ENCODE measurements around the gene PYY.
"Not testable (repeated sequence)": the region's sequence is repeated elsewhere in the genome, so short reads cannot be mapped to it uniquely, and the experiment has no call there.

The PYY gene

GRCh38 chr17:43942051-43942685 lies 11.6 kb downstream of the PYY start, which contains the start of gene PPY:
Gene PPY (minus strand): TSS chr17:43942476. CDS start chr17:43941654, 822 bp downstream.
- DNase-seq: no peak

GRCh38 chr17:43940630-43941029 lies 13.1 kb downstream of the PYY start:
- DNase-seq: peak; percentile 17

GRCh38 chr17:43939886-43940285 lies 13.9 kb downstream of the PYY start:
- no peak for DNase-seq

DNA sequence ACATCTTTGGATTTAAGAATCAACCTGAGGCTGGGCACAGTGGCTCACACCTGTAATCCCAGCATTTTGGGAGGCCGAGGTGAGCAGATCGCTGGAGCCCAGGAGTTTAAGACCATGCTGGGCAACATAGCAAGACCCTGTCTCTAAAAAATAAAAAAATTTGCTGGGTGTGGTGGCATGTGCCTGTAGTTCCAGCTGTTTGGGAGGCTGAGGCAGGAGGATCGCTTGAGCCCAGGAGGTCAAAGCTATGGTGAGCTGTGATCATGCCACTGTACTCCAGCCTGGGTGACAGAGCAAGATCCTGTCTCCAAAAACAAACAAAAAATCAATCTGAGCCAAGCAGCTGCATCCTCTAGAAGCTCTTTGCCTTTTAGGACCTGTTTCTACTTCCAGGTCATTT lies 14.3 kb downstream of the PYY start:
- DNase-seq: not testable (repeated sequence)

DNA sequence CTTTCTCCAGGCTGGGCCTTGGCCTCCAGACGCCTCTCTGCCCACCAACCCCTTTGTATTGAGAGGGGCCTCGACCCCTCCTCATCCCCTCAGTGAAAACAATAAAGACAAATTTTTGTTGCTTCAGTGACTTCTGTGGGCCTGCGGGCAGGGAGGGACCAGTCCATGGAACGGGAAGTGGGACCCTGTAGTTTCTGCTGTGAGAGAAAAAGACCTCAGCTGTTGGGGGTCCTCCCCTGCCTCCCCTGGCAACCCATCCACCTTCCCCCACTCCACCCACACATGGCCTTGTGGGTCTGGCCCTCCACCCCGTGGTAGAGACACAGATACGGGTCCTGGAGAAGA lies 14.9 kb downstream of the PYY start:
- DNase-seq: no peak

- no peak for DNase-seq
Measured at GRCh38 chr17:43936434-43936833, 17.3 kb downstream of the PYY start.

DNA sequence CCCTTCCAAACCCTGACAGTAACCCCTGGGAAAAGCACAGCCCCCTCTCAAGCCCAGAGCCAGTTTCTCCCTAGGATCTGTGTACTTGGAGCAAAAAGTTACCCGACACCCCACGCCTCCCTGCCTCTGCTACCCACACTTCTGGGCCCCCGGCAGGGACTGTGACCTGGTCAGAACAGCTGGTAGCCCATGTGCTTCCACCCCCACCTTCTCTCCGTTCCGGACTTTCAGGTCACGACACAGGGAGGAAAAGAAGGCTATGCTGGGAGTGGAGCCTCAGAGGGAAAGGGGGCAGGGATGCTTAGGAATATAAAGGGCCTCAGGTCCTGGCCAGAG lies 17.8 kb downstream of the PYY start:
- no peak for DNase-seq

- DNase-seq: no peak
Measured at GRCh38 chr17:43935204-43935925, 18.4 kb downstream of the PYY start.

DNA sequence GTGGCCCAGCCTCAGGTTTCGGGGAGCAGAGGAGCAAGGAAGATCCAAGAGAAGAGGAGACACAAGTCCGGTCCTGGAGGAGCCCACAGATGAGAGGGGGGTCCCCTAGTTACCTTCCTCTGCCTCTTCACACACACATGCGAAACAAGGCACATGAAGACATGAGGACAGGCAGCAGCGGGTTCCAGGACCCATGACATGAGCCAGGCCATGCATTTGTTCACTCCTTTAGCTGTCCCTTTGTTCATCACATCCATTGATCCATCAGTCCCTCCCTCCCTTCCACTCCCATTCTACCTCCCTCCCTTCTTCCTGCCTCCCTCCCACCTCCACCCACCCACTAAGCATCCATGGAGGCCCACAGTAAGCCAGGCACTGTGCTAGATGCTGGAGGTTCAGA lies 20.8 kb downstream of the PYY start:
- no peak for DNase-seq

GRCh38 chr17:43932357-43932756 lies 21.4 kb downstream of the PYY start:
- DNase-seq: no peak

DNA sequence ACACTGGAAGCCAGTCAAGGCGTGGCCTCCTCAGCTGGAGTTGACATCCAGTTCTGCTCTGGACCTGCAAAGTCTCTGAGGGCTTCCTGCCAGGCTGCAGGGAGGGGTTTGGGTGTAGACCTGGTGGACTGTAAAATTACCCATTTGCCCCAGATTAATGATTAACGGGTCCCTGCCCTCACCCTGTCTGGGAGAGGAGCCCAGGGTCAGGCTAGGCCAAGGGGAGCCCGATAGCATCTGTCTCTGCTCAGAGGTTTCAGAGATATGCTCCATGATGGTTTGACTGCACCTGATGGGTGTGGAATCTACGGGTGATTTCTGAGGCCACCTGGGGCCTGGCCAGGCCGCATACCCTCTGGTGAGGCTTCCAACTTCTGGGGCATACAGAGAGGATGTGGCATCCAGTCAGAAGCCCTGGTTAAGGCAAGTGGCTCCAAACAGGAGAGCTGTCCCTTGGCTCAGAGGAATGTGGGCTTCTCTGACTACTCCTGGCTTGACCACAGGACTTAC lies 22.6 kb downstream of the PYY start:
- DNase-seq: no peak

- no peak for DNase-seq
Measured at GRCh38 chr17:43928609-43929008, 25.1 kb downstream of the PYY start.

DNA sequence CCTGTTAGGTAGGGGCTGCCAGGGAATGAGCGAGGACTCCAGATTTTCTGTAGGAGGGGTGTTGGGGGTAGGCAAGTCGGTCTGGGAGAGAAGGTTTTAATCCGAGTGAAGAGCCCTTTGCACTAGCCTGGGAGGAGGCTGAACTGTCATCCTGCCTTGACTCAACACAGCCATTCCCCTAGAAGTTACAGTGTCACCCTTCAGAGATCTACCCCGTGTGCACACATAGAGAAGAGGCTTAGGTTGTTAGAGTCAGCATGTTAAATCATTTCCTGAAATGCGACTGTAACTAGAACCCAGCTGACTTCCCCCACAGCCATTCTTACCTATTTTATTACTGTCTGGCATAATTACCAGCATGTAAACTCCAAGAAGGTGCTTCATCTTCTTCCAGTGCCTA lies 25.8 kb downstream of the PYY start:
- peak; percentile 23 for DNase-seq

- peak; percentile 39 for DNase-seq
Measured at GRCh38 chr17:43927060-43927864, 26.5 kb downstream of the PYY start.

GRCh38 chr17:43924558-43924957 lies 29.2 kb downstream of the PYY start:
- no peak for DNase-seq

GRCh38 chr17:43920500-43921095 lies 33.1 kb downstream of the PYY start:
- no peak for DNase-seq

GRCh38 chr17:43918026-43918389 lies 35.7 kb downstream of the PYY start:
- DNase-seq: no peak

DNA sequence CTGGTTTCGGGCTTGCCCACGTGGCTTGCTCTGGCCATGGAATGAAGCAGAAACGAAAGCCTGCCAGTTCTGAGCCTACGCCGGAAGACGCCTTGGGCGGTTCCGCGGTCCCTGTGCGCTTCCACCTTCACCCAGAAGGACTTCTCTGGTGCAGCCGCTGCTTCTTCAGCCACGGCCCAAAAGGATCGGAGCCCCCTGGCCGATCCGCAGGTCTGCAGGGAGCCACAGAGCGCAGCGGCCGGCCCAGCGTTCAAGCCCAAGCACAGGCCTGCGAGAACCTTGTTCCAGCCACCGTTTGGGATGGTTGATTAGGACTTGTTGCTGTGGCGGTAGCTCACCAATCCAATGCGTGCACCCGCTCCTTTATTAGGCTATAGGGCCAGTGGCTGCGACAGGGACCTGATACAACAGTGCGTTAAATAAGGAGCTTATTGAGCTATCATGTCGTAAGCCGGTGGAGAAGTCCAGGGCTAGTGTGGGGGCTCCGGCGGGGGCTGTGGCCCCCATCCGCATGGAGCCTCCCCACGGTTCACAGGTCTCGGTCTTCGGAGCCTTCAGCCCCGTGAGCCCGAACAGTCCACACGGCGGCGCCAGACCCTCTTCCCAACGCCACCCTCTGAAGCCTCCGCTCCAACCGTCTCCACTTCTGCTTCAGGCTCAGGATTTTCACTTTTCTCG lies 36.3 kb downstream of the PYY start:
- DNase-seq: peak; percentile 68

- no peak for DNase-seq
Measured at GRCh38 chr17:43917016-43917347, 36.8 kb downstream of the PYY start.

GRCh38 chr17:43916385-43916784 lies 37.4 kb downstream of the PYY start:
- DNase-seq: no peak

DNA sequence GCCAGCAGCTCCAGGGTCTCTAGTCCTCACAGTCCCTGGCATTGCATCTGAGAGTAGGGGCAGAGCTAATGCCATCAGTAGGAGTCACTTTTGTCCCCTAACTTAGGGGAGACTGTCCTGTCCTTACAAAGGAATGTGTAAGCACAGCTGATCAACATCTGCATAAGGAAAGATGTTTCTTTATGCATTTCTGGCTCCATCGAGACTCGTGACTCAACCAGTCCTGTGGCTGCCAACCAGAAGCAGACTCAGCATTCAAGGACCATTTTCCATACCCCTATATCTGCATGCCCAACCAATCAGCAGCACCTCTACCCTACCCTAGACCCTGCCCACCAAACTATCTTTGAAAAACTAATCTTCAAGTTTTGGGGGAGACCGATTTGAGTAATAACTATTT lies 38.2 kb downstream of the PYY start:
- no peak for DNase-seq

GRCh38 chr17:43914451-43914850 lies 39.3 kb downstream of the PYY start:
- DNase-seq: no peak

- no peak for DNase-seq
Measured at GRCh38 chr17:43913584-43913983, 40.2 kb downstream of the PYY start.
